HEK293T (cell line): Measurements from ENCODE around the gene IMPDH1.

Source experiments
- BHLHE40 ChIP-seq: fragments of 450-650 bp; IDR thresholded peaks from 2 replicates; pipeline ENCODE4 v1.6.1; 2016; ENCODE audit warnings: mild to moderate bottlenecking, moderate library complexity, borderline replicate concordance
- FOXA1 ChIP-seq: fragments of 450-650 bp; IDR thresholded peaks from 2 replicates; pipeline ENCODE4 v1.6.1; 2016; ENCODE audit warnings: mild to moderate bottlenecking
- FOXK2 ChIP-seq: fragments of 450-650 bp; IDR thresholded peaks from 2 replicates; pipeline ENCODE4 v1.6.1; 2016; ENCODE audit warnings: mild to moderate bottlenecking
- FOXM1 ChIP-seq: fragments of 450-650 bp; IDR thresholded peaks from 2 replicates; pipeline ENCODE4 v1.6.1; 2017; ENCODE audit warnings: mild to moderate bottlenecking, borderline replicate concordance
- HDGF ChIP-seq: fragments of 450-650 bp; IDR thresholded peaks from 2 replicates; pipeline ENCODE4 v1.6.1; 2017; ENCODE audit warnings: antibody characterized with exemption, borderline replicate concordance
- L3MBTL2 ChIP-seq: fragments of 450-650 bp; conservative IDR thresholded peaks from 2 replicates; pipeline ENCODE4 v1.6.1; 2016; ENCODE audit warnings: mild to moderate bottlenecking
- NFRKB ChIP-seq: fragments of 450-650 bp; IDR thresholded peaks from 2 replicates; pipeline ENCODE4 v1.6.1; 2016; ENCODE audit warnings: mild to moderate bottlenecking, moderate library complexity
- SP1 ChIP-seq: fragments of 450-650 bp; IDR thresholded peaks from 2 replicates; pipeline ENCODE4 v1.6.1; 2017
- SUZ12 ChIP-seq: fragments of 450-650 bp; IDR thresholded peaks from 2 replicates; pipeline ENCODE4 v1.6.1; 2016; ENCODE audit warnings: mild to moderate bottlenecking
- TARDBP ChIP-seq: fragments of 450-650 bp; IDR thresholded peaks from 2 replicates; pipeline ENCODE4 v1.6.1; 2016
- ZNF384 ChIP-seq: fragments of 450-650 bp; IDR thresholded peaks from 2 replicates; pipeline ENCODE4 v1.6.1; 2016
- TF ChIP-seq, protein P1 (sequence below): fragments of 450-650 bp; IDR thresholded peaks from 2 replicates; pipeline ENCODE4 v1.6.1; 2016

DNA sequence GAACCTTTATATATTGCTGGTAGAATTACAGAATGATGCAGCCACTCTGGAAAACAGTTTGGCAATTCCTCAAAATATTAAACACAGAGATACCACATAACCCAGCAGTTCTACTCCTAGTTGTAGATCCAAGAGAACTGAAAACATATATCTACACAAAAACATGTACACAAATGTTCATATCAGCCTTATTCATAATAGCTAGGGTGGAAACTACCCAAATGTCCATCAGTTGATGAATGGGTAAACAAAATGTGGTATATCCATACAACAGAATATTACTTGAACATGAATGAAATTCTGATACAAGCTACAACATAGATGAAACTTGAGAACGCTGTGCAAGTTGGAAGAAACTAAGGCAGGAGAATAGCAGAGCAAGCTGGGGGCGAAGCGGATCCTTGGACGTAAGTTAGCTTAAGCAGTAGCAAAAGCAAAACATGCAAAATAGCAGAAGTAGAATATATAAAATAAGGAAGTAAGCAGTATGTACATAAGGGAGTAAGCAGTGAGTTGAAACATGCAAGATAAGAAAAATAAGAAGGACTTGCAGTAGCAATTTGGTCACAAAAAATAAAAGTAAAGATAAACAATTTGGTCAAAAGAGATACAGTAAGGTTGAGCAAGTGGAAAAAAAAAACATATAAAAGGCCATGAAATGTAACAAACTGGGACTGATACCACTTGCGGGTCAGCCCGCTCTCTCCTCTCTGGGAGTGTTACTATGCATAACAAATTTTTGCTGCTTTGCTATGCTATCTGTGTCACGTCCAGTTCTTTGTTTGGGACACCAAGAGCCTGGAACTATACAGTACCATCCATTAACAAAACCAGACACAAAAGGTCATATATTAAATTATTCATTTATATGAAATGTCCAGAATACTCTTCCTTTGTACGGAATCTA is 27.9 kb upstream of the IMPDH1 start:
- TF ChIP-seq FOXK2 (no peak), FOXM1 (no peak), FOXA1 (no peak), TARDBP (no peak), BHLHE40 (no peak), ZNF384 (no peak), L3MBTL2 (no peak), SUZ12 (no peak), SP1 (no peak), HDGF (no peak), NFRKB (no peak)
- TF ChIP-seq, protein P1, sequence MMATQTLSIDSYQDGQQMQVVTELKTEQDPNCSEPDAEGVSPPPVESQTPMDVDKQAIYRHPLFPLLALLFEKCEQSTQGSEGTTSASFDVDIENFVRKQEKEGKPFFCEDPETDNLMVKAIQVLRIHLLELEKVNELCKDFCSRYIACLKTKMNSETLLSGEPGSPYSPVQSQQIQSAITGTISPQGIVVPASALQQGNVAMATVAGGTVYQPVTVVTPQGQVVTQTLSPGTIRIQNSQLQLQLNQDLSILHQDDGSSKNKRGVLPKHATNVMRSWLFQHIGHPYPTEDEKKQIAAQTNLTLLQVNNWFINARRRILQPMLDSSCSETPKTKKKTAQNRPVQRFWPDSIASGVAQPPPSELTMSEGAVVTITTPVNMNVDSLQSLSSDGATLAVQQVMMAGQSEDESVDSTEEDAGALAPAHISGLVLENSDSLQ = no peak
